Right ventricle myocardium inferior (tissue), 1 donor: Measurements from ENCODE around the gene GLCE. TPM values are rescaled to one million over a fixed set of nuclear protein-coding genes. Genes with fewer than 3 reads are reported as not detected.

Experiments used
- total RNA-seq: library from RNA; stranded (reverse); fragmentation: NEBNext Ultra II Directional; extraction: Animal tissue kit (Norgen Biotek cat#: 25700); gene quantifications from one replicate; pipeline ENCODE4 v1.2.1, GENCODE V29; 2021
- donor health status: DM: no; HTN: yes; CAD: no; lungs with severe emphysema.

The GLCE gene
- total RNA-seq, 1 donor from 2014 or later = 8.9 TPM

Other genes with a start within 250 kb of the GLCE start
- gene SPESP1, start 230.1 kb upstream of the GLCE start, total RNA-seq = 4.0 TPM
- not detected for gene NOX5, start 145.9 kb upstream of the GLCE start, total RNA-seq
- gene PAQR5, start 138.3 kb downstream of the GLCE start, total RNA-seq = 1.1 TPM